Heart left ventricle (tissue), 13 donors: ENCODE data around the gene ACRV1.
A peak's percentile ranks its signal among the peaks of the same experiment; 100 is the strongest.

Experiments
- POLR2A ChIP-seq, 2 donors: fragments of 450-650 bp; IDR thresholded peaks; one replicate each; pipeline ENCODE4 v1.6.1; 2017; ENCODE audit warnings: antibody characterized with exemption in 2 of 2, mild to moderate bottlenecking in 2 of 2, moderate library complexity in 2 of 2
- TF ChIP-seq, protein P1 (sequence below), 12 donors: fragments of 200-600 bp; sonication (generic) in 4 of 12; IDR thresholded peaks; one replicate each; pipeline versions ENCODE4 v1.5.0 to v1.8.0; 2018 to 2022; ENCODE audit warnings: antibody characterized with exemption in 12 of 12, mild to moderate bottlenecking in 5 of 12
- donor health status: ischemic (EF 13 %, LVEDD 7.1; RV severe dilation, severe dysfunction).
- donor health status: DM: no; HTN: yes; CAD: no.
- donor health status: DM: no; HTN: no; CAD: no.
- donor health status: ischemic (EF 25% LVEDD 6.9; RV normal size, moderate dysfunction).
- donor health status: ischemic (EF 25% LVEDD 5.7; RV mildly dilated, moderate dysfunction).
- donor health status: ischemic (EF 35%, LVEDD 5.7; RV mildly dilated, moderate dysfunction).
- donor health status: nonischemic (EF 11% LVEDD 7.7; RV severe dilation, severe dysfunction).
- donor health status: DM: yes; HTN: yes; CAD: no.
- donor health status: PGD.
- donor health status: ischemic (EF 29% LVEDD 5.4; RV normal size, mild dysfunction).
- donor health status: nonischemic (EF 23%, LVEDD 6.1; RV moderate dilation, normal function).

DNA sequence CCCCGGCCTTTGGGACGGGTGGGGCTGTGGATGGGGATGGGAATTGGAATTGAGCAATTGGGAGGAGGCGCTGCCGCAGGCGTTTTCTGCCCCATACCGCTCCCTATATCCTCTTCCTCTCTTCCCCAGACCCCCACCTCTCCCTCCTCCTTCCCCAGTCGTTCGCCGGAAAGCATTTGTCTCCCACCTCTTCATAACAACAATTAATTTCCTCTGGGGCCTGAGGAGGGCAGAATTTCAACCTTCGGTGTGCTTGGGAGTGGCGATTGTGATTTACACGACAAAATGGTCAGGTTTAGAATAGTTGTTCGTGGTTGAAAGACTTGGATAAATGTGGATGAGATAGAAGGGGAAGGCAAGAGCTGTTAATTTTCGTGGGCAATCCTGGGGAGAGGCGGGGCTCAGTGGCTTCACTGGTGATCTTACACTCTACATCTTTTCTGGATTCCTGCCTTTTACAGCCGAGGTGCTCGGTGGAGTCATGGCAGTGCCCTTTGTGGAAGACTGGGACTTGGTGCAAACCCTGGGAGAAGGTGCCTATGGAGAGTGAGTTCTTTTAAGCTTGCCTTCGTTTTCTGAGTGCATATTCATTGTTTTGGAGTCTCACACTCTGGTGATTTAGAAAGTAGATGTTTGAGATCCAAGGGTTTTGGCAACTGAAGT lies 54.2 kb downstream of the ACRV1 start:
- no peak for TF ChIP-seq POLR2A (IDR thresholded peaks at IDR 0.05)
- TF ChIP-seq, protein P1, sequence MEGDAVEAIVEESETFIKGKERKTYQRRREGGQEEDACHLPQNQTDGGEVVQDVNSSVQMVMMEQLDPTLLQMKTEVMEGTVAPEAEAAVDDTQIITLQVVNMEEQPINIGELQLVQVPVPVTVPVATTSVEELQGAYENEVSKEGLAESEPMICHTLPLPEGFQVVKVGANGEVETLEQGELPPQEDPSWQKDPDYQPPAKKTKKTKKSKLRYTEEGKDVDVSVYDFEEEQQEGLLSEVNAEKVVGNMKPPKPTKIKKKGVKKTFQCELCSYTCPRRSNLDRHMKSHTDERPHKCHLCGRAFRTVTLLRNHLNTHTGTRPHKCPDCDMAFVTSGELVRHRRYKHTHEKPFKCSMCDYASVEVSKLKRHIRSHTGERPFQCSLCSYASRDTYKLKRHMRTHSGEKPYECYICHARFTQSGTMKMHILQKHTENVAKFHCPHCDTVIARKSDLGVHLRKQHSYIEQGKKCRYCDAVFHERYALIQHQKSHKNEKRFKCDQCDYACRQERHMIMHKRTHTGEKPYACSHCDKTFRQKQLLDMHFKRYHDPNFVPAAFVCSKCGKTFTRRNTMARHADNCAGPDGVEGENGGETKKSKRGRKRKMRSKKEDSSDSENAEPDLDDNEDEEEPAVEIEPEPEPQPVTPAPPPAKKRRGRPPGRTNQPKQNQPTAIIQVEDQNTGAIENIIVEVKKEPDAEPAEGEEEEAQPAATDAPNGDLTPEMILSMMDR (IDR thresholded peaks at IDR 0.05) = peak in 2 of 12 donors; percentile 20 to 26
